GM23338 (cell line): ENCODE measurements around the gene GPR39. TPM values are rescaled to one million over a fixed set of nuclear protein-coding genes. Genes with fewer than 3 reads are reported as not detected.

Experiments
- ATAC-seq: fragments of 200-7000 bp; cut with Tn5 transposase; 3 replicates; pipeline ENCODE4 v1.9.1; 2020
- DNase-seq: peaks from one replicate; pipeline ENCODE4 v3.0.0-alpha.2; 2015; ENCODE audit warnings: low spot score
- H2AFZ ChIP-seq: fragments of 200-600 bp; sonication (generic); 2 replicates; pipeline ENCODE4 v1.8.0; 2016; ENCODE audit warnings: antibody characterized with exemption, mild to moderate bottlenecking, moderate library complexity
- H3F3A ChIP-seq: fragments of 200-600 bp; sonication (generic); replicated peaks from 2 replicates; pipeline ENCODE4 v1.8.0; 2017; ENCODE audit warnings: antibody characterized with exemption, mixed run types, low read depth
- H3K27ac ChIP-seq: fragments of 200-600 bp; sonication (generic); 2 replicates; pipeline ENCODE4 v1.6.1; 2016; ENCODE audit warnings: low read depth
- H3K27me3 ChIP-seq: fragments of 200-600 bp; sonication (generic); 2 replicates; pipeline ENCODE4 v1.8.0; 2016; ENCODE audit warnings: mild to moderate bottlenecking, mixed run types, moderate library complexity; ENCODE audit not compliant: insufficient read depth
- H3K36me3 ChIP-seq: fragments of 200-600 bp; sonication (generic); 2 replicates; pipeline ENCODE4 v1.8.0; 2016; ENCODE audit warnings: mild to moderate bottlenecking; ENCODE audit not compliant: insufficient read depth
- H3K4me1 ChIP-seq: fragments of 200-600 bp; sonication (generic); 2 replicates; pipeline ENCODE4 v1.8.0; 2016; ENCODE audit warnings: mild to moderate bottlenecking, moderate library complexity; ENCODE audit not compliant: insufficient read depth
- H3K4me2 ChIP-seq: fragments of 200-600 bp; sonication (generic); 2 replicates; pipeline ENCODE4 v1.7.1; 2017; ENCODE audit warnings: mixed run types
- H3K4me3 ChIP-seq: fragments of 200-600 bp; sonication (generic); 2 replicates; pipeline ENCODE4 v1.6.1; 2016; ENCODE audit warnings: mixed run types
- H3K79me2 ChIP-seq: fragments of 200-600 bp; sonication (generic); replicated peaks from 2 replicates; pipeline ENCODE4 v1.8.0; 2017; ENCODE audit warnings: mild to moderate bottlenecking; ENCODE audit not compliant: insufficient read depth
- H3K9me2 ChIP-seq: fragments of 200-600 bp; sonication (generic); 2 replicates; pipeline ENCODE4 v1.8.0; 2017; ENCODE audit not compliant: insufficient read depth
- H4K20me1 ChIP-seq: fragments of 200-600 bp; sonication (generic); replicated peaks from 2 replicates; pipeline ENCODE4 v1.8.0; 2017; ENCODE audit warnings: mild to moderate bottlenecking; ENCODE audit not compliant: insufficient read depth
- H3K27ac Mint-ChIP-seq: 2 replicates; pipeline ENCODE4 v1.8.0; 2020; ENCODE audit warnings: inconsistent platforms, mild to moderate bottlenecking, moderate library complexity, mixed read lengths
- H3K27me3 Mint-ChIP-seq: 3 replicates; pipeline ENCODE4 v1.8.0; 2022; ENCODE audit warnings: low read depth, mild to moderate bottlenecking, moderate library complexity, mixed read lengths, inconsistent platforms; ENCODE audit not compliant: insufficient read depth, poor library complexity
- H3K36me3 Mint-ChIP-seq: 3 replicates; pipeline ENCODE4 v1.8.0; 2021; ENCODE audit warnings: low read depth, mild to moderate bottlenecking, inconsistent platforms, moderate library complexity, mixed read lengths
- H3K4me1 Mint-ChIP-seq: 3 replicates; pipeline ENCODE4 v1.8.0; 2020; ENCODE audit warnings: mild to moderate bottlenecking, inconsistent platforms, mixed read lengths
- H3K4me3 Mint-ChIP-seq: 3 replicates; pipeline ENCODE4 v1.8.0; 2021; ENCODE audit warnings: moderate library complexity, mild to moderate bottlenecking, inconsistent platforms, mixed read lengths
- H3K9me3 Mint-ChIP-seq: 3 replicates; pipeline ENCODE4 v1.8.0; 2020; ENCODE audit warnings: moderate library complexity, mild to moderate bottlenecking, inconsistent platforms, mixed read lengths
- CREB1 ChIP-seq: fragments of 250-450 bp; sonication (Bioruptor Pico); IDR thresholded peaks from 2 replicates; pipeline ENCODE4 v1.5.0; 2020; ENCODE audit warnings: low read depth, mild to moderate bottlenecking, moderate library complexity
- ETS1 ChIP-seq: IDR thresholded peaks from 2 replicates; pipeline ENCODE4 v1.6.1; 2016; ENCODE audit warnings: antibody characterized with exemption
- EZH2 ChIP-seq: fragments of 200-600 bp; sonication (generic); IDR thresholded peaks from one replicate; pipeline ENCODE4 v1.8.0; 2017; ENCODE audit warnings: antibody characterized with exemption, mild to moderate bottlenecking, low read depth; ENCODE audit not compliant: unreplicated experiment
- EZH2phosphoT487 ChIP-seq: fragments of 200-600 bp; sonication (generic); IDR thresholded peaks from one replicate; pipeline ENCODE4 v1.8.1; 2018; ENCODE audit warnings: antibody characterized with exemption; ENCODE audit not compliant: unreplicated experiment
- JUNB ChIP-seq: IDR thresholded peaks from one replicate; pipeline ENCODE4 v1.6.1; 2016; ENCODE audit warnings: antibody characterized with exemption; ENCODE audit not compliant: unreplicated experiment
- NANOG ChIP-seq: IDR thresholded peaks from 2 replicates; pipeline ENCODE4 v1.6.1; 2016; ENCODE audit warnings: antibody characterized with exemption, borderline replicate concordance
- POLR2AphosphoS5 ChIP-seq: IDR thresholded peaks from 2 replicates; pipeline ENCODE4 v1.6.1; 2016; ENCODE audit warnings: antibody characterized with exemption, low read depth
- STAT1 ChIP-seq: IDR thresholded peaks from one replicate; pipeline ENCODE4 v1.6.1; 2016; ENCODE audit warnings: antibody characterized with exemption; ENCODE audit not compliant: unreplicated experiment
- ZNF114 ChIP-seq: fragments of 250-450 bp; sonication (Bioruptor Pico); IDR thresholded peaks from 2 replicates; pipeline ENCODE4 v1.5.0; 2020; ENCODE audit warnings: mild to moderate bottlenecking, moderate library complexity
- ZNF462 ChIP-seq: fragments of 250-450 bp; sonication (Bioruptor Pico); IDR thresholded peaks from 2 replicates; pipeline ENCODE4 v1.5.0; 2020; ENCODE audit warnings: mild to moderate bottlenecking, moderate library complexity
- polyA plus RNA-seq: library from polyadenylated mRNA; unstranded; fragments of >200 nt; fragmentation: Nextera tagmentation; extraction: Ambion mirVana; gene quantifications from 2 replicates; pipeline ENCODE4 v1.2.1, GENCODE V29; 2016
- total RNA-seq: library from RNA; depleted of rRNA; stranded (reverse); fragments of >200 nt; shearing (Covaris generic); gene quantifications from 2 replicates; pipeline ENCODE4 v1.2.3, GENCODE V29; 2014

Gene GPR39
- total and polyA plus RNA-seq, 2 experiments from 2014 or later: 0.55 to 1.9 TPM

- no peaks in the 10 kb centered on the region for H3K79me2 ChIP-seq
- H4K20me1 ChIP-seq: no peaks in the 10 kb centered on the region
- ATAC-seq: no peak
- Mint-ChIP-seq H3K4me3 (no peak overlapping the region), H3K9me3 (peaks cover 5% of the 10 kb centered on the region; the same call in 2 of the 3 replicates), H3K27me3 (peaks cover 11% of the 10 kb centered on the region), H3K4me1 (peaks cover 31% of the 10 kb centered on the region), H3K36me3 (peaks cover 6% of the 10 kb centered on the region; the same call in 2 of the 3 replicates), H3K27ac (no peak overlapping the region)
- no peak overlapping the region for H2AFZ ChIP-seq
- no peaks in the 10 kb centered on the region for H3F3A ChIP-seq
- peaks cover 10% of the 10 kb centered on the region; the same call in 1 of the 2 replicates for H3K4me1 ChIP-seq
- H3K36me3 ChIP-seq: peaks cover 4% of the 10 kb centered on the region; the same call in 1 of the 2 replicates
- peaks cover 18% of the 10 kb centered on the region; the same call in 1 of the 2 replicates for H3K9me2 ChIP-seq
- H3K4me3 ChIP-seq: no peak overlapping the region
- no peak overlapping the region for H3K4me2 ChIP-seq
- no peak overlapping the region for H3K27ac ChIP-seq
- DNase-seq: no peak
- no peak for TF ChIP-seq ZNF114 (CRISPR knock-in tag)
- H3K27me3 ChIP-seq: no peaks in the 10 kb centered on the region
Observed at GRCh38 chr2:132621131-132621875, 204.7 kb downstream of the GPR39 start.

- H3K79me2 ChIP-seq: no peaks in the 10 kb centered on the region
- peak overlapping the region; percentile 91; the same call in 1 of the 2 replicates for H2AFZ ChIP-seq
- H4K20me1 ChIP-seq: no peaks in the 10 kb centered on the region
- Mint-ChIP-seq H3K4me3 (no peak overlapping the region), H3K4me1 (peaks cover 26% of the 10 kb centered on the region), H3K36me3 (peaks cover 6% of the 10 kb centered on the region; the same call in 2 of the 3 replicates), H3K27ac (no peak overlapping the region; the same call in 1 of the 2 replicates), H3K27me3 (peaks cover 11% of the 10 kb centered on the region), H3K9me3 (peaks cover 5% of the 10 kb centered on the region; the same call in 2 of the 3 replicates)
- H3K9me2 ChIP-seq: peaks cover 18% of the 10 kb centered on the region; the same call in 1 of the 2 replicates
- H3K4me3 ChIP-seq: no peak overlapping the region
- peaks cover 10% of the 10 kb centered on the region; the same call in 1 of the 2 replicates for H3K4me1 ChIP-seq
- no peaks in the 10 kb centered on the region for H3K27me3 ChIP-seq
- peaks cover 4% of the 10 kb centered on the region; the same call in 1 of the 2 replicates for H3K36me3 ChIP-seq
- DNase-seq: no peak
- peak overlapping the region; percentile 64 for H3K4me2 ChIP-seq
- no peak overlapping the region for H3K27ac ChIP-seq
- no peak for ATAC-seq
- no peaks in the 10 kb centered on the region for H3F3A ChIP-seq
- no peak for TF ChIP-seq STAT1
- no peak for TF ChIP-seq JUNB
- TF ChIP-seq EZH2: no peak
- no peak for TF ChIP-seq NANOG
- TF ChIP-seq ZNF462 (CRISPR knock-in tag): no peak
- TF ChIP-seq ZNF114 (CRISPR knock-in tag): no peak
- TF ChIP-seq POLR2AphosphoS5: no peak
- no peak for TF ChIP-seq ETS1
- TF ChIP-seq CREB1 (CRISPR knock-in tag): no peak
- no peak for TF ChIP-seq EZH2phosphoT487
Observed at GRCh38 chr2:132623096-132623839, 206.7 kb downstream of the GPR39 start.
